HepG2 (cell line): ENCODE measurements around the gene PDE6H. TPM values are rescaled to one million over a fixed set of nuclear protein-coding genes. Genes with fewer than 3 reads are reported as not detected.

Experiments used
- ATAC-seq: fragments of 200-7000 bp; cut with Tn5 transposase; 3 replicates; pipeline ENCODE4 v1.9.1; 2020; ENCODE audit warnings: mild to moderate bottlenecking, moderate library complexity
- BruUV-seq: library from RNA; stranded (reverse); fragments of 400-500 nt; replicated peaks from 2 replicates; lab custom pipeline; 2021; lab: Mats Ljungman, UMichigan
- CTCF ChIA-PET: fragments of 300-600 bp; formaldehyde crosslinking; extraction: SDS; loops from one replicate; lab custom pipeline; 2021; ENCODE audit warnings: low total read pairs, inconsistent platforms, low intra/inter-chr PET ratio; lab: Yijun Ruan, JAX
- POLR2A ChIA-PET: fragments of 350-600 bp; sonication (Branson Sonifier 250); formaldehyde crosslinking; loops from one replicate; lab custom pipeline; 2020; ENCODE audit warnings: antibody characterized with exemption, inconsistent platforms; lab: Yijun Ruan, JAX
- DNase-seq: peaks from one replicate; pipeline ENCODE4 v3.0.0-alpha.2; 2015; ENCODE audit warnings: low spot score
- FAIRE-seq: peaks from 3 replicates; lab custom pipeline; 2011; peaks lifted over from hg19 to GRCh38; lab: Jason Lieb, UNC
- H2AFZ ChIP-seq: one replicate; pipeline ENCODE4 v1.6.1; 2011; ENCODE audit warnings: low read length, inconsistent platforms
- H3K27ac ChIP-seq: fragments of 300-600 bp; 3 replicates; pipeline ENCODE4 v1.8.0; 2011; ENCODE audit warnings: mixed run types, mild to moderate bottlenecking, mixed read lengths, low read length, inconsistent platforms; ENCODE audit not compliant: insufficient read depth; ENCODE audit errors: extremely low read length
- H3K27me3 ChIP-seq, 2 experiments: fragments of 200-600 bp in 1 of 2; 2 replicates in 1 of 2; 3 replicates in 1 of 2; pipeline versions ENCODE4 v1.6.0 to v1.8.0; 2011; ENCODE audit warnings: low read length in 2 of 2, mild to moderate bottlenecking in 2 of 2, moderate library complexity in 2 of 2, inconsistent platforms in 1 of 2; ENCODE audit not compliant: insufficient read depth in 2 of 2, control insufficient read depth in 1 of 2
- H3K36me3 ChIP-seq, 2 experiments: fragments of 200-600 bp in 1 of 2; replicated peaks in 1 of 2; 2 replicates in 1 of 2; 3 replicates in 1 of 2; pipeline versions ENCODE4 v1.5.1 to v1.8.0; 2011; ENCODE audit warnings: low read length in 2 of 2, inconsistent platforms in 1 of 2; ENCODE audit not compliant: insufficient read depth in 2 of 2, control insufficient read depth in 1 of 2
- H3K4me1 ChIP-seq: 2 replicates; pipeline ENCODE4 v1.5.1; 2012; ENCODE audit warnings: low read length, inconsistent platforms; ENCODE audit not compliant: insufficient read depth
- H3K4me2 ChIP-seq: 2 replicates; pipeline ENCODE4 v1.6.0; 2011; ENCODE audit warnings: low read depth, low read length, inconsistent platforms
- H3K4me3 ChIP-seq, 3 experiments: fragments of 200-600 bp in 1 of 3; sonication (generic), shearing (Covaris generic) in 1 of 3; replicated peaks in 1 of 3; 2 replicates each; pipeline ENCODE4 v1.5.1; 2011 to 2016; ENCODE audit warnings: low read length in 3 of 3, inconsistent platforms in 2 of 3, low read depth in 2 of 3, mild to moderate bottlenecking in 2 of 3, control low read depth in 1 of 3, mixed read lengths in 1 of 3; ENCODE audit not compliant: insufficient read depth in 1 of 3
- H3K79me2 ChIP-seq: one replicate; pipeline ENCODE4 v1.6.1; 2011; ENCODE audit warnings: low read length, inconsistent platforms; ENCODE audit not compliant: insufficient read depth
- H3K9ac ChIP-seq: 2 replicates; pipeline ENCODE4 v1.6.0; 2011; ENCODE audit warnings: mild to moderate bottlenecking, low read depth, low read length, inconsistent platforms; ENCODE audit not compliant: insufficient read depth
- H3K9me3 ChIP-seq: 2 replicates; pipeline ENCODE4 v1.5.1; 2012; ENCODE audit warnings: mild to moderate bottlenecking, low read length
- H4K20me1 ChIP-seq: 2 replicates; pipeline ENCODE4 v1.6.0; 2011; ENCODE audit warnings: inconsistent platforms, mild to moderate bottlenecking, low read length, moderate library complexity; ENCODE audit not compliant: insufficient read depth
- MEF2D ChIP-seq: sonication (generic); formaldehyde crosslinking; IDR thresholded peaks from 2 replicates; pipeline ENCODE4 v1.5.1; 2020; ENCODE audit warnings: mild to moderate bottlenecking, missing genetic modification reagents
- MEIS2 ChIP-seq: sonication (generic); formaldehyde crosslinking; IDR thresholded peaks from 2 replicates; pipeline ENCODE4 v1.9.0; 2021; ENCODE audit warnings: mild to moderate bottlenecking, missing genetic modification reagents
- STAG1 ChIP-seq: sonication (generic); formaldehyde crosslinking; IDR thresholded peaks from 2 replicates; pipeline ENCODE4 v1.4.0; 2020; ENCODE audit warnings: missing genetic modification reagents
- TFE3 ChIP-seq: IDR thresholded peaks from 2 replicates; pipeline ENCODE4 v1.6.1; 2016
- TP53 ChIP-seq: sonication (generic); formaldehyde crosslinking; conservative IDR thresholded peaks from 2 replicates; pipeline ENCODE4 v1.4.0; 2020; ENCODE audit warnings: missing genetic modification reagents
- ZBTB1 ChIP-seq: sonication (generic); formaldehyde crosslinking; IDR thresholded peaks from 2 replicates; pipeline ENCODE4 v1.4.0; 2020; ENCODE audit warnings: missing genetic modification reagents, borderline replicate concordance
- ZNF142 ChIP-seq: sonication (generic); formaldehyde crosslinking; IDR thresholded peaks from 2 replicates; pipeline ENCODE4 v1.4.0; 2020; ENCODE audit warnings: missing genetic modification reagents
- ZNF614 ChIP-seq: IDR thresholded peaks from 2 replicates; pipeline ENCODE4 v1.6.1; 2018; ENCODE audit warnings: missing biosample characterization, missing genetic modification reagents, inconsistent platforms, borderline replicate concordance
- WGBS: methylation state at CpG from one replicate; pipeline ENCODE4 v1.1.6; 2017; ENCODE audit warnings: low lambda C conversion rate; 5-methylcytosine and 5-hydroxymethylcytosine counted together
- in situ Hi-C: cut with HindIII; loops from 2 replicates; pipeline ENCODE4 v1.10.0; 2017; ENCODE audit warnings: low pct_unique_long_range_greater_than_20kb; ENCODE audit not compliant: extremely low pct_ligation_motif_present
- intact Hi-C: fragments of 100-400 bp; cut with micrococcal nuclease; formaldehyde crosslinking; loops from one replicate; pipeline ENCODE4 v1.10.0; 2022; ENCODE audit not compliant: unreplicated experiment
- polyA plus RNA-seq, 8 experiments: library from polyadenylated mRNA; depleted of rRNA in 3 of 8; stranded (reverse) in 7 of 8; unstranded in 1 of 8; fragments of >200 nt; fragmentation: Illumina TruSeq in 4 of 8; extraction: Trizol in 4 of 8; gene quantifications; 2 replicates each; pipeline versions ENCODE4 v1.2.1 to v1.2.3, GENCODE V29; 2011 to 2016; ENCODE audit warnings: low read depth in 4 of 8, missing spikeins in 1 of 8, mixed read lengths in 1 of 8; ENCODE audit not compliant: insufficient read depth in 1 of 8
- total RNA-seq, 5 experiments: library from RNA; depleted of rRNA; stranded (reverse); fragments of >200 nt; fragmentation: Illumina TruSeq; extraction: Trizol; gene quantifications; 2 replicates each; pipeline ENCODE4 v1.2.3, GENCODE V29; 2016; ENCODE audit warnings: low read depth in 1 of 5

The PDE6H gene
- total and polyA plus RNA-seq, 2 of the 13 experiments (the other 11 are each of a cell fraction or from before 2014, with no cell fraction given), result not detected

GRCh38 chr12:14937014-14937413, 35.8 kb upstream of the PDE6H start:
- Histone ChIP-seq H3K27me3 (no peaks in the 10 kb centered on the region), H3K9me3 (no peaks in the 10 kb centered on the region), H3K9ac (no peak overlapping the region), H3K4me3 (no peak overlapping the region), H3K79me2 (no peaks in the 10 kb centered on the region), H3K4me2 (no peak overlapping the region), H3K4me1 (peaks cover 12% of the 10 kb centered on the region; the same call in 1 of the 2 replicates), H2AFZ (no peak overlapping the region), H3K27ac (no peak overlapping the region), H4K20me1 (no peaks in the 10 kb centered on the region), H3K36me3 (no peaks in the 10 kb centered on the region)
- ChIA-PET CTCF (interaction anchor here (1.0 kb wide), 1 partner anchor 59 kb away, joined by 3 read pairs; no protein-coding TSS in a partner anchor), POLR2A (no interaction called here)
- intact Hi-C loops, result loop anchor here (5.0 kb wide), 1 partner anchor 90 kb away; no protein-coding TSS in a partner anchor
- ATAC-seq (no peak), FAIRE-seq (no peak), DNase-seq (no peak)
- TF ChIP-seq MEIS2 (CRISPR knock-in tag), result no peak
- no peak for TF ChIP-seq TP53 (CRISPR knock-in tag)
- TF ChIP-seq ZBTB1, result no peak
- TF ChIP-seq MEF2D, result no peak
- TF ChIP-seq TFE3 (CRISPR knock-in tag), result no peak
- TF ChIP-seq ZNF614, result no peak
- WGBS, result 66% methylated on average over 3 of the region's 3 CpGs
- BruUV-seq, result no TSS peak
- in situ Hi-C loops, result no loop called here

DNA sequence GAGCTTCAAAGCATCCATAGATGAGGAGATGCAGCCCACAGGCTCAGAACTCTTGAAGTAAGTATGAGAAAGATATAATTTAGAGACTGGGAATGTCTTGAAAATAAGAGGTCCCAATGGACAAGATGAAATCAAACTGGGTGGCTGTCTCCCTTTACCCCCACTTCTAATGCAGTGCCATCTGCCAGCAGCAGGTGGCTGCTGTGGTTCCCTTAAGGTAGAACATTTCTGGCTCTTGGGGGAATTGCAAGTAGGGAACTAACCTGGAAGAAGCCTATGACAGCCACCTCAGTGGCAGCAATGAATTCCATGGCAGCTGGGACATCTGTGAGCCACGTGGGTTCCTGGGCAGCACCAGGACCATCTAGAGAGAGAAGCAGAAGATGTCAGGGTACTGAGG, 35.2 kb upstream of the PDE6H start:
- Histone ChIP-seq H4K20me1 (no peaks in the 10 kb centered on the region), H3K27ac (no peak overlapping the region), H3K79me2 (no peaks in the 10 kb centered on the region), H3K9me3 (no peaks in the 10 kb centered on the region), H3K4me2 (no peak overlapping the region), H3K36me3 (no peaks in the 10 kb centered on the region), H3K9ac (no peak overlapping the region), H2AFZ (no peak overlapping the region), H3K4me3 (no peak overlapping the region), H3K27me3 (no peaks in the 10 kb centered on the region), H3K4me1 (peaks cover 12% of the 10 kb centered on the region; the same call in 1 of the 2 replicates)
- CTCF ChIA-PET, result interaction anchor here (1.0 kb wide), 1 partner anchor 58 kb away, joined by 3 read pairs; no protein-coding TSS in a partner anchor
- no TSS peak for BruUV-seq
- ATAC-seq (peak; percentile 81), FAIRE-seq (no peak), DNase-seq (no peak)
- TF ChIP-seq STAG1 (CRISPR knock-in tag), result peak; percentile 10; the same call in 1 of the 2 replicates
- TF ChIP-seq ZNF142 (CRISPR knock-in tag), result no peak
- intact Hi-C loops (loop anchor here (5.0 kb wide), 1 partner anchor 90 kb away; no protein-coding TSS in a partner anchor), in situ Hi-C loops (no loop called here)
- POLR2A ChIA-PET, result no interaction called here
- 0% methylated on average over 1 of the region's 1 CpG for WGBS
